ENCODE measurements around the gene HAAO. TPM values are rescaled to one million over a fixed set of nuclear protein-coding genes. Genes with fewer than 3 reads are reported as not detected.
A peak's percentile ranks its signal among the peaks of the same experiment; 100 is the strongest.

The HAAO gene
- total RNA-seq, 6 experiments from 2014 or later, result 60.7 to 187 (median 114) TPM

DNA sequence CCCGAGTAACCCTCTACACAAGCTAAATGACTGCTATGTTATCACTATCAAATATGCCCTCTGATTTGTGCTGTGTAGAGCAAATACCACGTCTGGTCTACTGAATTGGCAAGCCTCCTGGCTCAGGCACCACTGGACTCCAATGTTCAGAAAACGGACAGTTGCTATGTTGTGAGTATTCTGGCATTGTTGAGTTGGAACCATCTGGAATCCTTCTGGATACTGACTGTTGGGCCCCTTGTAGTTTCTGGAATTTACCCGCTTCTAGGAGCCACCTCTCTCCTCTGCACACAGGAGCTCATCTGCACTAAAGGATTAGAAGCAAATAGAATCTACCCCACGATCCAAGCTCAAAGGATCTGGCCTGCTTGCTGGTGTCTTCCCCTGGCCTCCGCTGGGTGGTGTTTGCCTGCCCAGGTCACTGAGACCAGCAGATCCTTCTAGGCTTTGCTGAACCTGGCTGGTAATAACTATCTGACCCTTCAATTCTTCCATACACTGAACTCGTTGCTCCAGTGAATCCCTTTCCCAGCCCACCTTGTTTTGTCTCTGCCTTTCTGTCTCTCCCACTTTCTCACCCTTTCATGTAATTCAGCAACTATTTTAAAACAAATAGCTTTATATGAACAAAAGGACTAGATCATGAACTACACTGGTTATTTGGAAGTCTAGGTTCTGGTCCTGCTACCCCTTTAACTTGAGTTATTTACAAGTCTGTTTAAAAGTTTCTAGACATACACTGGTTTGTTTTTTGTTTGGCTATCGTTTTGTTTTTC lies 2.1 kb upstream of the HAAO start:
- intact Hi-C loops (cut with DNase I), result no loop called here
- ATAC-seq (peak; percentile 62 to 77 (median 64)), DNase-seq (peak; percentile 66 to 82 (median 81))
- peak overlapping the region; percentile 69 to 83 (median 77) for H3K4me3 ChIP-seq
- no peaks in the 10 kb centered on the region for H3K9me3 ChIP-seq
- no peaks in the 10 kb centered on the region for H3K36me3 ChIP-seq
- WGBS (ENCODE audit: insufficient coverage, low coverage, low lambda C conversion rate, missing lambda C conversion rate), result 24% methylated on average over 8 of the region's 8 CpGs
- H3K4me1 ChIP-seq, result peaks cover 0 to 31% (median 7%) of the 10 kb centered on the region in 4 donors
- no peaks in the 10 kb centered on the region for H3K27me3 ChIP-seq
- TF ChIP-seq POLR2A (IDR thresholded peaks at IDR 0.05), result peak; percentile 37
- TF ChIP-seq, protein P1, sequence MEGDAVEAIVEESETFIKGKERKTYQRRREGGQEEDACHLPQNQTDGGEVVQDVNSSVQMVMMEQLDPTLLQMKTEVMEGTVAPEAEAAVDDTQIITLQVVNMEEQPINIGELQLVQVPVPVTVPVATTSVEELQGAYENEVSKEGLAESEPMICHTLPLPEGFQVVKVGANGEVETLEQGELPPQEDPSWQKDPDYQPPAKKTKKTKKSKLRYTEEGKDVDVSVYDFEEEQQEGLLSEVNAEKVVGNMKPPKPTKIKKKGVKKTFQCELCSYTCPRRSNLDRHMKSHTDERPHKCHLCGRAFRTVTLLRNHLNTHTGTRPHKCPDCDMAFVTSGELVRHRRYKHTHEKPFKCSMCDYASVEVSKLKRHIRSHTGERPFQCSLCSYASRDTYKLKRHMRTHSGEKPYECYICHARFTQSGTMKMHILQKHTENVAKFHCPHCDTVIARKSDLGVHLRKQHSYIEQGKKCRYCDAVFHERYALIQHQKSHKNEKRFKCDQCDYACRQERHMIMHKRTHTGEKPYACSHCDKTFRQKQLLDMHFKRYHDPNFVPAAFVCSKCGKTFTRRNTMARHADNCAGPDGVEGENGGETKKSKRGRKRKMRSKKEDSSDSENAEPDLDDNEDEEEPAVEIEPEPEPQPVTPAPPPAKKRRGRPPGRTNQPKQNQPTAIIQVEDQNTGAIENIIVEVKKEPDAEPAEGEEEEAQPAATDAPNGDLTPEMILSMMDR (IDR thresholded peaks at IDR 0.05), result peak in 3 of 4 donors; percentile 39 to 56 (median 54)
- peak overlapping the region; percentile 97 to 98 (median 97) for H3K27ac ChIP-seq

DNA sequence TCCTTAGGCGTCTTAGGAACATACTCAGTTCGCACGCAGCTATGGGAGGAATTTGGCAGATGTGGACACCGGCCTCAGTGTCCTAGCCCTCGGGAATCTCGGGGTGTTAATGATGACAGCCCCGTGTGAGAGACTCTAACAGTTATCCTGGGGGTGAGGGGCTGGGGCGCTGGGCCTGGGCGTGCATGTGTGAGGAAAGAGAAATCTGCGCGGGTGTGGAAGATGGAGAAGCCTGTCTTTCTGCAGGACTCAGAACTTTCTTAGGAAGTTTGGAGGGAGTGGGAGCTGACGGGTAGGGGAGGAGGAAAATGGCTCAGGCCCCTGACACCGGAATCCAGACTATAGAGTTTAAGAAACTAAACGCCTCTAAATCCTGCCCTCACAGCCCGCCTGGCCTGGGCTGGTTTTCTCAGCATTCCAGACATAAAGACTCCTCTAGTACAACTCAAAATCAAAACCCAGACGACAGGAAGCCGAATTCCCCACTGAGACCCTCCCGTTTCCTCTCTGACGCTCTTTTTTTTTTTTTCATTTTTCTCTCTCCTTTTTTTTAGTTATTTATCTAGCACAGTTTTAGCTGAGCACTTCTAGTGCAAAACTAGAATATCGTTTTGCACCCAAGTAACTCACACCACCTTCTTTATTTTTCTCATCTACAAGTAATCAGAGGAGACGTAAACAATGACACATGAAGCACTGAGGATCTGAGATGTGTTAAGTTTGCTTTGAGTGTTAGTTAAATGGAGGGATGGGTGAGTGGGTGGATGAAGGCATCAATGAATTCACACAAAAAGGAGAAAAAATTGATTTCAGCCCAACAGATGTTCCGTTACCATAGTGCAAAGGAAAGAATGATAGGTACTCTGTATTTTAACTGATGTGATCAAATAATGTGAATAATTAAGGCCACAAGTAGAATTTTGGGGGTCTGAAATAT lies 1.2 kb upstream of the HAAO start:
- TF ChIP-seq, protein P1 (IDR thresholded peaks at IDR 0.05), result no peak
- TF ChIP-seq POLR2A (IDR thresholded peaks at IDR 0.05), result no peak
- intact Hi-C loops (cut with DNase I), result no loop called here
- DNase-seq (peak in 1 of 3 donors; percentile 64), ATAC-seq (peak in 3 of 4 donors; percentile 0 to 3 (median 1))
- Histone ChIP-seq H3K36me3 (no peaks in the 10 kb centered on the region), H3K4me3 (peak overlapping the region; percentile 69 to 83 (median 77)), H3K9me3 (no peaks in the 10 kb centered on the region), H3K4me1 (peaks cover 0 to 40% (median 11%) of the 10 kb centered on the region in 4 donors), H3K27me3 (no peaks in the 10 kb centered on the region), H3K27ac (peak overlapping the region; percentile 97 to 98 (median 97))
- 7% methylated on average over 18 of the region's 22 CpGs for WGBS (ENCODE audit: insufficient coverage, low coverage, low lambda C conversion rate, missing lambda C conversion rate)

DNA sequence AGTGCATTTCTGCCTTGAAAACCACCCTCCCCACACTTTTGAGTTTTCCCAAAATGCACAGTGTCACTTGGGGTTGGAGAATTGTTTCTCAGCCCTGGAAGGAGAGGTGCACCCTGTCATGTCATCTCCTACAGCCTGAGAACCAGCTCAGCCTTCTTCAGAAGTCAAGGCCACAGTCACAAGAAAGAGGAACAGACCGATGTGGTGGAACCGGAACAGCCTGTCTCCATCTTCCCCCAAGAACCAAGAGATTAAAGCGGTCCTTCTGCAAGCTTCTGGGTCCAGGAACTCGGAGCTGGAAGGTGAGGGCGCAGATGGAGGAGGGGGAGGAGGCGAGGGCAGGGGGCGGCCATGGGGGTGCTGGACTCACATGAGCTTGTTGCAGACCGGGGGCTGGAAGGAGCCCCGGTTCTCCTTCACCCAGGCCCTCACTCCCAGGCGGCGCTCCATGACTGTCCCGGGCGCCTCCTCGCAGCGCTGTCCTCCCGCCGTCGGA lies 248 bp downstream of the HAAO start:
- H3K4me3 ChIP-seq, result peak overlapping the region; percentile 69 to 83 (median 77)
- H3K27me3 ChIP-seq, result no peaks in the 10 kb centered on the region
- peak in 1 of 4 donors; percentile 51 for ATAC-seq
- peaks cover 0 to 52% (median 16%) of the 10 kb centered on the region in 4 donors for H3K4me1 ChIP-seq
- H3K9me3 ChIP-seq, result no peaks in the 10 kb centered on the region
- H3K27ac ChIP-seq, result peak overlapping the region; percentile 97 to 98 (median 97)
- 0% methylated on average over 5 of the region's 18 CpGs for WGBS (ENCODE audit: insufficient coverage, low coverage, low lambda C conversion rate, missing lambda C conversion rate)
- intact Hi-C loops (cut with DNase I), result no loop called here
- TF ChIP-seq POLR2A (IDR thresholded peaks at IDR 0.05), result no peak
- TF ChIP-seq, protein P1 (IDR thresholded peaks at IDR 0.05), result no peak
- DNase-seq, result peak in 1 of 3 donors; percentile 87
- no peaks in the 10 kb centered on the region for H3K36me3 ChIP-seq

DNA sequence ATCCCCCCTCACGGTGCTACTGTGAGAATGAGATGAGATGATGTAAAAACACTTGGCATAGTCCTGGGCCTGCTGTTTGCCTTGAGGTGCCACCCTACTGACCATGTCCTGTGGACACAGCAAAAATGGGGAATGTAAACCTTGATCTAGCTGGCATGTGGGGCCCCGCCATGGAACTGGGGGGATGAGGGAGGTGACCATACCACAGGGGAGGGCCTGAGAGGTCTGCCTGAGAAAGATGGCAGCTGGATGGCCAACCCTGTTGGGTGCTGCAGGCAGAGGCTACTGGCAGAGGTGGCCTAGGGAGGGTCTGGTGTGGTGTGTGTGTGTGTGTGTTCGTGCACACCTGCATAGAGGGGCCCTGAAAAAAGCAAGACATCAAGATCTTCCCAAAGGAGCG lies 777 bp downstream of the HAAO start:
- no peak for ATAC-seq
- WGBS (ENCODE audit: insufficient coverage, low coverage, low lambda C conversion rate, missing lambda C conversion rate), result no CpG with 5 or more reads among the region's 4 CpGs

More for the DNA sequence above, 777 bp downstream of the HAAO start:
- Histone ChIP-seq H3K36me3 (no peaks in the 10 kb centered on the region), H3K4me1 (peaks cover 0 to 56% (median 18%) of the 10 kb centered on the region in 4 donors), H3K27ac (peak overlapping the region; percentile 97 to 98 (median 97)), H3K27me3 (no peaks in the 10 kb centered on the region), H3K9me3 (no peaks in the 10 kb centered on the region), H3K4me3 (peak overlapping the region; percentile 69 to 83 (median 77))
- TF ChIP-seq, protein P1 (IDR thresholded peaks at IDR 0.05), result no peak
- no peak for TF ChIP-seq POLR2A (IDR thresholded peaks at IDR 0.05)
- DNase-seq, result no peak
- intact Hi-C loops (cut with DNase I), result no loop called here

Data from right lobe of liver (tissue), 6 donors.